Tibial artery (tissue), 4 donors: Measurements from ENCODE around the gene CCS.
"Not testable (repeated sequence)": the region's sequence is repeated elsewhere in the genome, so short reads cannot be mapped to it uniquely, and the experiment has no call there.

Experiments used
- DNase-seq, 2 donors: peaks; one replicate each; pipeline ENCODE4 v3.0.0-alpha.2; 2019
- H3K27ac ChIP-seq, 2 donors: fragments of 200-600 bp; sonication (generic) in 1 of 2; 1 replicate in 1 of 2; 2 replicates in 1 of 2; pipeline ENCODE4 v1.5.1; 2018 to 2019; ENCODE audit warnings: mild to moderate bottlenecking in 1 of 2
- H3K27me3 ChIP-seq, 2 donors: fragments of 200-600 bp; sonication (generic) in 1 of 2; one replicate each; pipeline versions ENCODE4 v1.5.1 to v1.6.0; 2016 to 2019
- H3K36me3 ChIP-seq, 3 donors: fragments of 200-600 bp; sonication (generic) in 2 of 3; one replicate each; pipeline ENCODE4 v1.5.1; 2016 to 2019; ENCODE audit warnings: mild to moderate bottlenecking in 2 of 3
- H3K4me1 ChIP-seq, 4 donors: fragments of 200-600 bp; sonication (generic) in 2 of 4; 1 replicate in 3 of 4; 2 replicates in 1 of 4; pipeline ENCODE4 v1.5.1; 2016 to 2019
- H3K4me3 ChIP-seq, 2 donors: fragments of 200-600 bp; sonication (generic) in 1 of 2; 1 replicate in 1 of 2; 2 replicates in 1 of 2; pipeline ENCODE4 v1.5.1; 2018 to 2019; ENCODE audit warnings: mild to moderate bottlenecking in 2 of 2
- H3K9me3 ChIP-seq, 3 donors: fragments of 200-600 bp; sonication (generic) in 1 of 3; one replicate each; pipeline ENCODE4 v1.5.1; 2016 to 2019
- CTCF ChIP-seq, 2 experiments: fragments of 200-600 bp in 1 of 2; fragments of 450-650 bp in 1 of 2; IDR thresholded peaks; one replicate each; pipeline ENCODE4 v1.5.1; 2017 to 2019; ENCODE audit warnings: antibody characterized with exemption in 2 of 2, mild to moderate bottlenecking in 1 of 2, moderate library complexity in 1 of 2
- intact Hi-C: fragments of 100-400 bp; cut with DNase I; formaldehyde crosslinking; loops from one replicate; pipeline ENCODE4 v1.15.0; 2023; ENCODE audit warnings: low total_unique reads

Gene CCS

GRCh38 chr11:66592457-66593302, at the start of gene CCS, which contains the start of gene CCDC87:
Gene CCS (plus strand): TSS chr11:66593185. CDS start chr11:66593262, 77 bp downstream.
Gene CCDC87 (minus strand): TSS chr11:66593063. CDS start chr11:66593015, 48 bp downstream.
- Histone ChIP-seq H3K9me3 (no peaks in the 10 kb centered on the region), H3K4me3 (peak within 1 kb of the TSS; percentile 68 to 72), H3K27ac (peak within 1 kb of the TSS; percentile 81 to 90), H3K4me1 (peaks cover 0 to 33% (median 20%) of the 10 kb centered on the region in 4 donors), H3K27me3 (no peaks in the 10 kb centered on the region), H3K36me3 (peaks cover 0 to 3% (median 0%) of the 10 kb centered on the region in 3 donors)
- DNase-seq, result peak; percentile 98 to 99
- peak; percentile 61 to 63 for TF ChIP-seq CTCF (IDR thresholded peaks at IDR 0.05)
- intact Hi-C loops, result no loop called here

- no peaks in the 10 kb centered on the region for H3K27me3 ChIP-seq
- peak in 1 of 2 donors; percentile 33 for DNase-seq
- H3K4me1 ChIP-seq, result peaks cover 0 to 41% (median 27%) of the 10 kb centered on the region in 4 donors
- no peak overlapping the region for H3K4me3 ChIP-seq
- intact Hi-C loops, result no loop called here
- TF ChIP-seq CTCF (IDR thresholded peaks at IDR 0.05), result no peak
- H3K27ac ChIP-seq, result no peak overlapping the region
- no peaks in the 10 kb centered on the region for H3K9me3 ChIP-seq
- peaks cover 12 to 51% (median 21%) of the 10 kb centered on the region in 3 donors for H3K36me3 ChIP-seq
Measured at GRCh38 chr11:66543263-66544107, 49.5 kb upstream of the CCS start.

GRCh38 chr11:66544952-66545351, 48.0 kb upstream of the CCS start:
- intact Hi-C loops, DNase-seq, H3K27me3 ChIP-seq, H3K9me3 ChIP-seq: not testable (repeated sequence)
- Histone ChIP-seq H3K36me3 (peaks cover 0 to 36% (median 10%) of the 10 kb centered on the region in 3 donors), H3K4me3 (peak overlapping the region; percentile 68 to 94), H3K27ac (peak overlapping the region in 1 of 2 donors; percentile 72), H3K4me1 (peaks cover 0 to 41% (median 27%) of the 10 kb centered on the region in 4 donors)

- Histone ChIP-seq H3K9me3 (no peaks in the 10 kb centered on the region), H3K27me3 (no peaks in the 10 kb centered on the region), H3K4me3 (peak within 1 kb of the TSS; percentile 68 to 94), H3K36me3 (peaks cover 0 to 28% (median 10%) of the 10 kb centered on the region in 3 donors), H3K4me1 (peaks cover 0 to 41% (median 27%) of the 10 kb centered on the region in 4 donors), H3K27ac (peak within 1 kb of the TSS; percentile 72 to 80)
- intact Hi-C loops, result no loop called here
- peak; percentile 98 to 99 for DNase-seq
- no peak for TF ChIP-seq CTCF (IDR thresholded peaks at IDR 0.05)
Measured at GRCh38 chr11:66545701-66546367, 47.2 kb upstream of the CCS start, which contains the start of gene ZDHHC24. Gene ZDHHC24 (minus strand): TSS chr11:66546048. CDS start chr11:66546003, 45 bp downstream.

GRCh38 chr11:66546368-66546965, 46.5 kb upstream of the CCS start, which contains the start of gene ACTN3:
Gene ACTN3 (plus strand): TSS chr11:66546903. CDS start chr11:66546938, 35 bp downstream.
- DNase-seq, result peak; percentile 69 to 87
- no peak for TF ChIP-seq CTCF (IDR thresholded peaks at IDR 0.05)
- Histone ChIP-seq H3K4me1 (peaks cover 0 to 41% (median 27%) of the 10 kb centered on the region in 4 donors), H3K9me3 (no peaks in the 10 kb centered on the region), H3K36me3 (peaks cover 0 to 21% (median 9%) of the 10 kb centered on the region in 3 donors), H3K4me3 (peak within 1 kb of the TSS; percentile 68 to 94), H3K27ac (peak within 1 kb of the TSS; percentile 72 to 80), H3K27me3 (no peaks in the 10 kb centered on the region)
- intact Hi-C loops, result no loop called here
